K562 (cell line): ENCODE data around the gene C2orf42. TPM values are rescaled to one million over a fixed set of nuclear protein-coding genes. Genes with fewer than 3 reads are reported as not detected.
A peak's percentile ranks its signal among the peaks of the same experiment; 100 is the strongest.

ENCODE experiments used
- C11orf30 ChIP-seq: fragments of 450-650 bp; IDR thresholded peaks from 2 replicates; pipeline ENCODE4 v1.6.1; 2016; ENCODE audit warnings: low read depth, mild to moderate bottlenecking
- CCNT2 ChIP-seq: IDR thresholded peaks from 2 replicates; pipeline ENCODE4 v1.6.1; 2011; ENCODE audit warnings: borderline replicate concordance, low read depth, mild to moderate bottlenecking, moderate library complexity, mixed read lengths, low read length; ENCODE audit not compliant: insufficient read length; ENCODE audit errors: extremely low read depth
- ELF2 ChIP-seq: fragments of 250-450 bp; sonication (Bioruptor Pico); IDR thresholded peaks from 2 replicates; pipeline ENCODE4 v1.5.0; 2021; ENCODE audit warnings: mild to moderate bottlenecking
- GTF3C2 ChIP-seq: IDR thresholded peaks from 3 replicates; pipeline ENCODE4 v1.6.1; 2011; ENCODE audit warnings: borderline replicate concordance, mild to moderate bottlenecking, moderate library complexity; ENCODE audit not compliant: insufficient read length; ENCODE audit errors: extremely low read depth
- HNRNPUL1 ChIP-seq: fragments of 200-400 bp; formaldehyde crosslinking; IDR thresholded peaks from 2 replicates; pipeline ENCODE4 v1.6.1; 2017; ENCODE audit warnings: low read length
- KAT2B ChIP-seq: IDR thresholded peaks from one replicate; pipeline ENCODE4 v1.6.1; 2012; ENCODE audit warnings: low read depth, mild to moderate bottlenecking, control low read depth, inconsistent platforms, low read length, moderate library complexity
- MCM7 ChIP-seq, 2 experiments: fragments of 450-650 bp; IDR thresholded peaks; 2 replicates each; pipeline ENCODE4 v1.6.1; 2016 to 2018
- MTA1 ChIP-seq: fragments of 450-650 bp; IDR thresholded peaks from 2 replicates; pipeline ENCODE4 v1.6.1; 2017; ENCODE audit warnings: borderline replicate concordance
- MYNN ChIP-seq, 2 experiments: sonication (generic); formaldehyde crosslinking in 1 of 2; IDR thresholded peaks; 2 replicates each; pipeline versions ENCODE4 v1.5.0 to v1.6.1; 2016 to 2020; ENCODE audit warnings: antibody characterized with exemption in 1 of 2, missing genetic modification reagents in 1 of 2
- NELFE ChIP-seq: IDR thresholded peaks from 2 replicates; pipeline ENCODE4 v1.6.1; 2011; ENCODE audit warnings: mild to moderate bottlenecking; ENCODE audit not compliant: insufficient read depth, insufficient read length
- NFIC ChIP-seq: fragments of 450-650 bp; IDR thresholded peaks from 2 replicates; pipeline ENCODE4 v1.6.1; 2017; ENCODE audit warnings: mild to moderate bottlenecking, inconsistent platforms
- PKNOX1 ChIP-seq: fragments of 450-650 bp; IDR thresholded peaks from 2 replicates; pipeline ENCODE4 v1.6.1; 2016
- RERE ChIP-seq: sonication (generic); formaldehyde crosslinking; IDR thresholded peaks from 2 replicates; pipeline ENCODE4 v1.8.0; 2023; ENCODE audit warnings: missing genetic modification reagents, mild to moderate bottlenecking, borderline replicate concordance
- SIRT6 ChIP-seq: IDR thresholded peaks from one replicate; pipeline ENCODE4 v1.6.1; 2012; ENCODE audit warnings: low read depth, mild to moderate bottlenecking, control low read depth, inconsistent platforms, low read length, moderate library complexity
- TAF9B ChIP-seq: fragments of 450-650 bp; IDR thresholded peaks from 2 replicates; pipeline ENCODE4 v1.6.1; 2018; ENCODE audit warnings: mild to moderate bottlenecking; ENCODE audit not compliant: partially characterized antibody
- TFAM ChIP-seq: fragments of 250-450 bp; sonication (Bioruptor Pico); conservative IDR thresholded peaks from 2 replicates; pipeline ENCODE4 v1.5.0; 2021; ENCODE audit warnings: mild to moderate bottlenecking, moderate library complexity
- ZNF398 ChIP-seq: fragments of 250-450 bp; sonication (Bioruptor Pico); IDR thresholded peaks from 2 replicates; pipeline ENCODE4 v1.8.0; 2021; ENCODE audit warnings: moderate library complexity, mild to moderate bottlenecking, inconsistent platforms
- ZNF778 ChIP-seq: fragments of 450-650 bp; formaldehyde crosslinking; IDR thresholded peaks from 2 replicates; pipeline ENCODE4 v1.4.0; 2020; ENCODE audit warnings: mild to moderate bottlenecking, moderate library complexity
- polyA plus RNA-seq, 8 experiments: library from polyadenylated mRNA; depleted of rRNA in 4 of 8; stranded (reverse) in 5 of 8; unstranded in 3 of 8; fragments of >200 nt; fragmentation: Nextera tagmentation in 2 of 8; fragmentation: Illumina TruSeq in 1 of 8; extraction: Ambion mirVana in 2 of 8; extraction: Trizol in 1 of 8; gene quantifications; 2 replicates each; pipeline versions ENCODE4 v1.2.1 to v1.2.3, GENCODE V29; 2011 to 2014; ENCODE audit warnings: inconsistent platforms in 1 of 8, missing spikeins in 1 of 8
- total RNA-seq, 7 experiments: library from RNA; depleted of rRNA in 6 of 7; stranded (reverse); fragments of >200 nt in 6 of 7; fragmentation: Illumina TruSeq in 2 of 7; extraction: Trizol in 2 of 7; gene quantifications; 2 replicates each; pipeline versions ENCODE4 v1.2.1 to v1.2.3, GENCODE V29; 2011 to 2021; ENCODE audit warnings: low replicate concordance in 1 of 7

Gene C2orf42
- total and polyA plus RNA-seq, 9 of the 15 experiments (the other 6 are each of a cell fraction or from before 2014, with no cell fraction given), result 4.6 to 10.9 (median 7.5) TPM

- TF ChIP-seq ZNF398 (CRISPR knock-in tag), result no peak
- TF ChIP-seq TAF9B, result no peak
- no peak for TF ChIP-seq NFIC
- no peak for TF ChIP-seq MCM7 (IDR thresholded peaks at IDR 0.05)
- no peak for TF ChIP-seq MTA1
- TF ChIP-seq ZNF778 (CRISPR knock-in tag), result no peak
- TF ChIP-seq SIRT6, result no peak
- TF ChIP-seq HNRNPUL1, result no peak
- no peak for TF ChIP-seq PKNOX1
- no peak for TF ChIP-seq C11orf30
- TF ChIP-seq CCNT2, result peak; percentile 33
- no peak for TF ChIP-seq NELFE
- no peak for TF ChIP-seq RERE
- TF ChIP-seq GTF3C2, result no peak
- TF ChIP-seq KAT2B, result no peak
- no peak for TF ChIP-seq MYNN (IDR thresholded peaks at IDR 0.05)
- no peak for TF ChIP-seq MYNN (CRISPR knock-in tag; IDR thresholded peaks at IDR 0.05)
- no peak for TF ChIP-seq ELF2
- TF ChIP-seq TFAM (CRISPR knock-in tag), result no peak
Measured at GRCh38 chr2:70124983-70125480, 65.8 kb downstream of the C2orf42 start (continued).
